ENCODE results near the gene ZSWIM9. TPM values are rescaled to one million over a fixed set of nuclear protein-coding genes. Genes with fewer than 3 reads are reported as not detected.
A peak's percentile ranks its signal among the peaks of the same experiment; 100 is the strongest.

ZSWIM9 gene
- total and polyA plus RNA-seq, 10 donors: 1.3 to 9.3 (median 3.6) TPM

- peak overlapping the region in 7 of 8 donors; percentile 4 to 71 (median 51) for H3K27ac ChIP-seq
- intact Hi-C loops (cut with DNase I; ENCODE audit: low total_unique reads): no loop called here
- peaks cover 0 to 100% (median 21%) of the 10 kb centered on the region in 6 donors for H3K36me3 ChIP-seq
- DNase-seq: no peak
- H3K4me1 ChIP-seq: peaks cover 5 to 31% (median 21%) of the 10 kb centered on the region in 6 donors
- TF ChIP-seq CTCF (IDR thresholded peaks at IDR 0.05 in 8 of 11, conservative IDR thresholded peaks at IDR 0.05 in 3 of 11): no peak
- no peak for TF ChIP-seq POLR2A (IDR thresholded peaks at IDR 0.05)
- no peak for TF ChIP-seq POLR2AphosphoS5 (IDR thresholded peaks at IDR 0.05)
- H3K4me3 ChIP-seq: no peak overlapping the region
- peaks cover 0 to 7% (median 0%) of the 10 kb centered on the region in 8 donors for H3K9me3 ChIP-seq
- H3K27me3 ChIP-seq (replicated peaks in 1 of 7): no peaks in the 10 kb centered on the region
- 60 to 72% (median 66%) methylated on average over 14 of the region's 14 CpGs for WGBS, 5 donors
Observed at GRCh38 chr19:48122421-48122820, 48.1 kb upstream of the ZSWIM9 start.

- Histone ChIP-seq H3K9me3 (peaks cover 0 to 12% (median 0%) of the 10 kb centered on the region in 8 donors), H3K27me3 (replicated peaks in 1 of 7) (no peaks in the 10 kb centered on the region), H3K4me1 (peaks cover 0 to 23% (median 15%) of the 10 kb centered on the region in 6 donors), H3K27ac (no peak overlapping the region), H3K4me3 (no peak overlapping the region), H3K36me3 (peaks cover 0 to 100% (median 32%) of the 10 kb centered on the region in 6 donors)
- WGBS, 5 donors: 81 to 84% (median 82%) methylated on average over 12 of the region's 12 CpGs
- intact Hi-C loops (cut with DNase I; ENCODE audit: low total_unique reads): no loop called here
- DNase-seq: no peak
- no peak for TF ChIP-seq POLR2AphosphoS5 (IDR thresholded peaks at IDR 0.05)
- no peak for TF ChIP-seq POLR2A (IDR thresholded peaks at IDR 0.05)
- no peak for TF ChIP-seq CTCF (IDR thresholded peaks at IDR 0.05 in 8 of 11, conservative IDR thresholded peaks at IDR 0.05 in 3 of 11)
Observed at GRCh38 chr19:48123907-48124651, 46.4 kb upstream of the ZSWIM9 start.

- H3K27me3 ChIP-seq (replicated peaks in 1 of 7): no peaks in the 10 kb centered on the region
- DNase-seq: no peak
- TF ChIP-seq CTCF (IDR thresholded peaks at IDR 0.05 in 8 of 11, conservative IDR thresholded peaks at IDR 0.05 in 3 of 11): no peak
- TF ChIP-seq POLR2AphosphoS5 (IDR thresholded peaks at IDR 0.05): no peak
- intact Hi-C loops (cut with DNase I; ENCODE audit: low total_unique reads): no loop called here
- H3K4me1 ChIP-seq: peaks cover 0 to 10% (median 3%) of the 10 kb centered on the region in 6 donors
- H3K9me3 ChIP-seq: peaks cover 0 to 5% (median 0%) of the 10 kb centered on the region in 8 donors
- WGBS, 5 donors: 94 to 99% (median 96%) methylated on average over 6 of the region's 6 CpGs
- no peak overlapping the region for H3K27ac ChIP-seq
- H3K36me3 ChIP-seq: peaks cover 3 to 100% (median 49%) of the 10 kb centered on the region in 6 donors
- H3K4me3 ChIP-seq: no peak overlapping the region
Observed at GRCh38 chr19:48127561-48127960, 42.9 kb upstream of the ZSWIM9 start.

GRCh38 chr19:48133094-48133493 lies 37.4 kb upstream of the ZSWIM9 start:
- Histone ChIP-seq H3K36me3 (peaks cover 3 to 100% (median 41%) of the 10 kb centered on the region in 6 donors), H3K4me3 (no peak overlapping the region), H3K27me3 (replicated peaks in 1 of 7) (no peaks in the 10 kb centered on the region), H3K4me1 (no peaks in the 10 kb centered on the region), H3K27ac (no peak overlapping the region), H3K9me3 (no peaks in the 10 kb centered on the region)
- intact Hi-C loops (cut with DNase I; ENCODE audit: low total_unique reads): no loop called here
- DNase-seq: no peak
- WGBS, 5 donors: 81 to 93% (median 93%) methylated on average over 5 to 6 of the region's 6 CpGs
- TF ChIP-seq POLR2AphosphoS5 (IDR thresholded peaks at IDR 0.05) (no peak), CTCF (IDR thresholded peaks at IDR 0.05 in 8 of 11, conservative IDR thresholded peaks at IDR 0.05 in 3 of 11) (no peak), POLR2A (IDR thresholded peaks at IDR 0.05) (no peak)
